ENCODE results near the gene GGTA1. TPM values are rescaled to one million over a fixed set of nuclear protein-coding genes. Genes with fewer than 3 reads are reported as not detected.
"Not testable (repeated sequence)": the region's sequence is repeated elsewhere in the genome, so short reads cannot be mapped to it uniquely, and the experiment has no call there.

The GGTA1 gene
- total RNA-seq, 1 experiment from 2014 or later: not detected

- H3K36me3 ChIP-seq (ENCODE audit: control insufficient read depth in 1 of 2, insufficient read depth in 2 of 2, low read length in 2 of 2); intact Hi-C loops (cut with micrococcal nuclease); H3K27ac ChIP-seq (ENCODE audit: low read depth, low read length); CTCF ChIA-PET; H3K9me2 ChIP-seq (ENCODE audit: insufficient read depth); H3K4me3 ChIP-seq (replicated peaks in 1 of 2; ENCODE audit: low read depth in 1 of 2, low read length in 2 of 2); H3K4me1 ChIP-seq (ENCODE audit: control insufficient read depth in 1 of 2, insufficient read depth in 2 of 2, low read length in 2 of 2); H3K9ac ChIP-seq (ENCODE audit: low read length); H3K4me2 ChIP-seq (ENCODE audit: low read length); H4K20me1 ChIP-seq (ENCODE audit: insufficient read depth); BruUV-seq (replicated peaks); ATAC-seq; DNase-seq (ENCODE audit: low read depth, low spot score); H2AFZ ChIP-seq (ENCODE audit: low read depth, low read length, poor library complexity, severe bottlenecking); H3K27me3 ChIP-seq (ENCODE audit: insufficient read depth, low read length); H3K9me3 ChIP-seq (ENCODE audit: control insufficient read depth in 1 of 2, insufficient read depth in 1 of 2, low read depth in 1 of 2, low read length in 2 of 2); H3K79me2 ChIP-seq (ENCODE audit: insufficient read depth, low read length); RAD21 ChIA-PET (ENCODE audit: low non-redundant PET in 1 of 2, low total read pairs in 2 of 2, uncharacterized antibody in 2 of 2, unreplicated experiment in 2 of 2); POLR2A ChIA-PET: not testable (repeated sequence)
Measured at GRCh38 chr9:121513166-121513565, 13.5 kb upstream of the GGTA1 start.

GRCh38 chr9:121510766-121511550 is 11.3 kb upstream of the GGTA1 start:
- RAD21 ChIA-PET (ENCODE audit: low non-redundant PET in 1 of 2, low total read pairs in 2 of 2, uncharacterized antibody in 2 of 2, unreplicated experiment in 2 of 2): no interaction called here
- H3K4me2 ChIP-seq (ENCODE audit: low read length): no peak overlapping the region
- no peaks in the 10 kb centered on the region for H3K36me3 ChIP-seq (ENCODE audit: control insufficient read depth in 1 of 2, insufficient read depth in 2 of 2, low read length in 2 of 2)
- TF ChIP-seq ZBTB33 (IDR thresholded peaks at IDR 0.05; ENCODE audit: extremely low read depth, insufficient replicate concordance, low read length): no peak
- no peaks in the 10 kb centered on the region for H4K20me1 ChIP-seq (ENCODE audit: insufficient read depth)
- no peak overlapping the region for H3K9ac ChIP-seq (ENCODE audit: low read length)
- no peak overlapping the region for H2AFZ ChIP-seq (ENCODE audit: low read depth, low read length, poor library complexity, severe bottlenecking)
- POLR2A ChIA-PET: no interaction called here
- no peak for ATAC-seq
- CTCF ChIA-PET: interaction anchor here (1.4 kb wide), 1 partner anchor 9 kb away, joined by 4 read pairs; no protein-coding TSS in a partner anchor
- H3K27ac ChIP-seq (ENCODE audit: low read depth, low read length): no peak overlapping the region
- no peaks in the 10 kb centered on the region for H3K9me2 ChIP-seq (ENCODE audit: insufficient read depth)
- no peak overlapping the region for H3K4me3 ChIP-seq (replicated peaks in 1 of 2; ENCODE audit: low read depth in 1 of 2, low read length in 2 of 2)
- no peaks in the 10 kb centered on the region for H3K4me1 ChIP-seq (ENCODE audit: control insufficient read depth in 1 of 2, insufficient read depth in 2 of 2, low read length in 2 of 2)
- no peaks in the 10 kb centered on the region for H3K9me3 ChIP-seq (ENCODE audit: control insufficient read depth in 1 of 2, insufficient read depth in 1 of 2, low read depth in 1 of 2, low read length in 2 of 2)
- no peak for DNase-seq (ENCODE audit: low read depth, low spot score)
- no peaks in the 10 kb centered on the region for H3K79me2 ChIP-seq (ENCODE audit: insufficient read depth, low read length)
- no TSS peak for BruUV-seq (replicated peaks)
- no peaks in the 10 kb centered on the region for H3K27me3 ChIP-seq (ENCODE audit: insufficient read depth, low read length)
- intact Hi-C loops (cut with micrococcal nuclease): no loop called here

All from HCT116 (cell line).